MCF 10A (cell line): Measurements from ENCODE around the gene P2RY6. TPM values are rescaled to one million over a fixed set of nuclear protein-coding genes. Genes with fewer than 3 reads are reported as not detected.
A peak's percentile ranks its signal among the peaks of the same experiment; 100 is the strongest.

Experiments
- BruUV-seq: library from RNA; stranded (reverse); fragments of 400-500 nt; replicated peaks from 2 replicates; lab custom pipeline; 2021; lab: Mats Ljungman, UMichigan
- CTCF ChIA-PET: fragments of 300-600 bp; sonication (Branson Sonifier 250); formaldehyde crosslinking; extraction: SDS; loops from one replicate; lab custom pipeline; 2021; ENCODE audit warnings: antibody characterized with exemption, inconsistent platforms; lab: Yijun Ruan, JAX
- POLR2A ChIA-PET: fragments of 300-600, 350-650 bp; sonication (Branson Sonifier 250); formaldehyde crosslinking; extraction: SDS; loops from one replicate; lab custom pipeline; 2020; ENCODE audit warnings: antibody characterized with exemption, inconsistent platforms; lab: Yijun Ruan, JAX
- DNase-seq: peaks from one replicate; pipeline ENCODE4 v3.0.0-alpha.2; 2018; ENCODE audit not compliant: unreplicated experiment
- H3K27ac Mint-ChIP-seq: one replicate; pipeline ENCODE4 v1.8.0; 2022; ENCODE audit warnings: mild to moderate bottlenecking, low read depth, mixed read lengths; ENCODE audit not compliant: unreplicated experiment
- H3K27me3 Mint-ChIP-seq: one replicate; pipeline ENCODE4 v1.8.0; 2022; ENCODE audit warnings: mixed read lengths; ENCODE audit not compliant: insufficient read depth, unreplicated experiment
- H3K36me3 Mint-ChIP-seq: one replicate; pipeline ENCODE4 v1.8.0; 2022; ENCODE audit warnings: mild to moderate bottlenecking, moderate library complexity, mixed read lengths; ENCODE audit not compliant: insufficient read depth, unreplicated experiment
- H3K4me1 Mint-ChIP-seq: one replicate; pipeline ENCODE4 v1.8.0; 2022; ENCODE audit warnings: mixed read lengths; ENCODE audit not compliant: insufficient read depth, unreplicated experiment
- H3K4me3 Mint-ChIP-seq: one replicate; pipeline ENCODE4 v1.8.0; 2022; ENCODE audit warnings: mild to moderate bottlenecking, moderate library complexity, mixed read lengths; ENCODE audit not compliant: unreplicated experiment
- H3K9me3 Mint-ChIP-seq: one replicate; pipeline ENCODE4 v1.8.0; 2022; ENCODE audit warnings: mixed read lengths; ENCODE audit not compliant: unreplicated experiment
- CTCF ChIP-seq: fragments of 200-600 bp; IDR thresholded peaks from one replicate; pipeline ENCODE4 v1.8.0; 2022; ENCODE audit warnings: antibody characterized with exemption, mild to moderate bottlenecking; ENCODE audit not compliant: unreplicated experiment
- intact Hi-C: fragments of 100-400 bp; cut with micrococcal nuclease; formaldehyde crosslinking; loops from 2 replicates; pipeline ENCODE4 v1.14.1; 2022
- total RNA-seq: library from RNA; stranded (reverse); gene quantifications from 2 replicates; pipeline ENCODE4 v1.2.3, GENCODE V29; 2022

Gene P2RY6
- total RNA-seq, 1 experiment from 2014 or later, result not detected

GRCh38 chr11:73333640-73334383 lies 61.7 kb downstream of the P2RY6 start:
- H3K4me3 Mint-ChIP-seq, result no peak overlapping the region
- DNase-seq, result no peak
- CTCF ChIA-PET, result interaction anchor here (0.6 to 7.5 kb wide), 9 partner anchors 11 to 827 kb away, joined by 3 to 127 read pairs (median 5); partner anchors contain the start of gene ARHGEF17
- H3K27me3 Mint-ChIP-seq, result no peaks in the 10 kb centered on the region
- intact Hi-C loops, result no loop called here
- TF ChIP-seq CTCF, result no peak
- H3K36me3 Mint-ChIP-seq, result peaks cover 6% of the 10 kb centered on the region
- H3K9me3 Mint-ChIP-seq, result no peaks in the 10 kb centered on the region
- peaks cover 19% of the 10 kb centered on the region for H3K4me1 Mint-ChIP-seq
- H3K27ac Mint-ChIP-seq, result no peak overlapping the region
- POLR2A ChIA-PET, result interaction anchor here (1.0 to 4.2 kb wide), 2 partner anchors 11 to 26 kb away, joined by 4 to 36 read pairs; partner anchors contain the start of gene ARHGEF17
- no TSS peak for BruUV-seq

DNA sequence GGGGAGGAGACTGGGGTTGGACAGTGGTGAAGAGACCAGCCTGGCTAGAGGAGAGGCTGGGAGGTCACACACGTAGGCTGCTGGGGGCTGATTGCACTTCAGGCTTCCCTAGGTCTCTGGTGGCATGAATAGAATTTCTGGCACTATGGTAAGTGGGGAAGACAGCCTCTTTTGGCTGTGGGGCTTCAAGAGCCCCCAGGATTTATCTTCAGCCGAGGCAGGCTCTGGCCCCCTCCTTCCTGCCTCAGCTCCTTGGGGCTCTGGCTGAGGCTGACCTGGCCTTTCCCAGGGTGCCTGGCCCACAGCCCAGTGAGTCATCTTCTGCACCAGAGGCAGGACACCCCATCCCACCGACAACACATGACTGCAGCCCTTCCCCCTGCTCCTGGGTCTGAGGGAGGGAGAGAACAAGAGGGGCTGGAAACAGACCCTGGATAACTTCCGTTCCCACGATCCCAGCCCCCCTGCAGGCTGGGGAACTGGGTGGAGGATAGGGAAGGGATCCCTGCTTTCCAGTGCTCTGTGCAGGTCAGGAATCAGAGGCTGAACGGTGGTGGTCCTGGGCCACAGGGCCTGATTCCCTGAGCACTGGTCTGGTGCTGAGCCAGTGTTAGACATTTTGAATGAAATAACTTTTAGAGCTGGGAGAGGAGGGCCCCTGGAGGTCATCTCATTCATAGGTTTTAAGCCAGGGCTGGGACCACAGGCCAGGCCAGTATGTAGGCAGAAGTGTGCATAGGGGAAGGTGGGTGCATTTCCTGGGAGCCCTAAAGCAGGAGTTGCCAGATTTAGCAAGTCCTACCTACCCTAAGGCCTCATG lies 62.5 kb downstream of the P2RY6 start:
- BruUV-seq, result no TSS peak
- no peaks in the 10 kb centered on the region for H3K9me3 Mint-ChIP-seq
- intact Hi-C loops, result loop anchor here (1.0 kb wide), 2 partner anchors 27 to 39 kb away; no protein-coding TSS in a partner anchor
- peak; percentile 91 for DNase-seq
- peaks cover 19% of the 10 kb centered on the region for H3K4me1 Mint-ChIP-seq
- CTCF ChIA-PET, result interaction anchor here (0.5 to 7.5 kb wide), 32 partner anchors 7 to 828 kb away, joined by 3 to 127 read pairs (median 5); partner anchors contain the start of gene ARHGEF17
- H3K4me3 Mint-ChIP-seq, result no peak overlapping the region
- peaks cover 6% of the 10 kb centered on the region for H3K36me3 Mint-ChIP-seq
- POLR2A ChIA-PET, result interaction anchor here (1.0 to 4.2 kb wide), 2 partner anchors 12 to 27 kb away, joined by 4 to 36 read pairs; partner anchors contain the start of gene ARHGEF17
- no peak overlapping the region for H3K27ac Mint-ChIP-seq
- H3K27me3 Mint-ChIP-seq, result no peaks in the 10 kb centered on the region
- no peak for TF ChIP-seq CTCF

DNA sequence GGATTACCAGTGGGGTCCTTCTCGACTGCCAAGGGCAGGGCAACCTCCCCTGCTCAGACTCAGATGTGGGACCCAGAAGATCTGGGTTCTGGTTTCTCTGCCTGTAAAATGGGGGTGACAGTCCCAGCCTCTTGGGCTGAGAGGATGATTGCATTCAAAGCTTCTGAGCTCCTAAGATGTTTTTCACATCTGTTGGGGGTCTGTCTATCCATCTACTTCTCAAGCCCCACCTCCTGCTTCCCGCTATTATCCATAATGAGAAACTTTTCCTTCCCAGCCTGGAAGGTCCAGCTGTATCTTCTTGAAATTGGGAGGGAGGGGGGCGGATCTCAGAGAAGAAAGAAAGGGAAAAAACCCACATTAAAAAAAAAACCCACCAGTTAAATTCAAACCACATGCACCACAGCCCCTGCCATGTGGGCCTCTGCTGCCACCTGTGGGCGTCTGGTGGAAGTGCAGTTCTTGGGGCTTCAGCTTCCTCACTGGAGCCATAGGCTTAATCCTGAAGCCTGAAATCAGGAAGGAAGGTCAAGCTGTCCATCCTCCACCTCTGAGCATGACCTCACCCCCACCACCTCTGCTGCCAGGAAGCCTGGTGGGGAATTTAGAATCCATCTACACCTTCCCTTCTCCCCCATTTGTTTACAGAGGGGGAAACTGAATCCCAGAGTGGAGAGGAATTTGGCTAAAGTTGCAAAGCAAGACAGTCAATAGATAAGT lies 63.2 kb downstream of the P2RY6 start:
- POLR2A ChIA-PET, result interaction anchor here (0.8 to 4.2 kb wide), 4 partner anchors 18 to 65 kb away, joined by 3 to 36 read pairs (median 4); partner anchors contain the start of gene ARHGEF17
- peaks cover 6% of the 10 kb centered on the region for H3K36me3 Mint-ChIP-seq
- peak; percentile 97 for TF ChIP-seq CTCF
- no TSS peak for BruUV-seq
- no peak overlapping the region for H3K4me3 Mint-ChIP-seq
- peak; percentile 85 for DNase-seq
- intact Hi-C loops, result loop anchor here (1.0 kb wide), 2 partner anchors 28 to 40 kb away; no protein-coding TSS in a partner anchor
- H3K9me3 Mint-ChIP-seq, result no peaks in the 10 kb centered on the region
- CTCF ChIA-PET, result interaction anchor here (0.5 to 7.5 kb wide), 43 partner anchors 8 to 864 kb away, joined by 3 to 127 read pairs (median 4); partner anchors contain the start of gene ARHGEF17
- peaks cover 24% of the 10 kb centered on the region for H3K4me1 Mint-ChIP-seq
- H3K27me3 Mint-ChIP-seq, result no peaks in the 10 kb centered on the region
- H3K27ac Mint-ChIP-seq, result no peak overlapping the region
